ENCODE data around the gene TUBB.

GRCh38 chr6:30703821-30704220 is 16.3 kb upstream of the TUBB start:
- TF ChIP-seq CTCF (IDR thresholded peaks at IDR 0.05) (no peak), POLR2A (IDR thresholded peaks at IDR 0.05) (no peak)
